ENCODE data around the gene APEH.

APEH gene

GRCh38 chr3:49663831-49664230 is 10.3 kb upstream of the APEH start:
- DNase-seq (ENCODE audit: low read depth): no peak
- H3K4me3 ChIP-seq (ENCODE audit: control insufficient read depth, low read depth, low read length): no peak overlapping the region
- TF ChIP-seq, protein P1, sequence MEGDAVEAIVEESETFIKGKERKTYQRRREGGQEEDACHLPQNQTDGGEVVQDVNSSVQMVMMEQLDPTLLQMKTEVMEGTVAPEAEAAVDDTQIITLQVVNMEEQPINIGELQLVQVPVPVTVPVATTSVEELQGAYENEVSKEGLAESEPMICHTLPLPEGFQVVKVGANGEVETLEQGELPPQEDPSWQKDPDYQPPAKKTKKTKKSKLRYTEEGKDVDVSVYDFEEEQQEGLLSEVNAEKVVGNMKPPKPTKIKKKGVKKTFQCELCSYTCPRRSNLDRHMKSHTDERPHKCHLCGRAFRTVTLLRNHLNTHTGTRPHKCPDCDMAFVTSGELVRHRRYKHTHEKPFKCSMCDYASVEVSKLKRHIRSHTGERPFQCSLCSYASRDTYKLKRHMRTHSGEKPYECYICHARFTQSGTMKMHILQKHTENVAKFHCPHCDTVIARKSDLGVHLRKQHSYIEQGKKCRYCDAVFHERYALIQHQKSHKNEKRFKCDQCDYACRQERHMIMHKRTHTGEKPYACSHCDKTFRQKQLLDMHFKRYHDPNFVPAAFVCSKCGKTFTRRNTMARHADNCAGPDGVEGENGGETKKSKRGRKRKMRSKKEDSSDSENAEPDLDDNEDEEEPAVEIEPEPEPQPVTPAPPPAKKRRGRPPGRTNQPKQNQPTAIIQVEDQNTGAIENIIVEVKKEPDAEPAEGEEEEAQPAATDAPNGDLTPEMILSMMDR (conservative IDR thresholded peaks at IDR 0.05; ENCODE audit: control insufficient read depth, insufficient read depth, low read depth, low read length): no peak

- DNase-seq (ENCODE audit: low read depth): no peak
- TF ChIP-seq, protein P1 (conservative IDR thresholded peaks at IDR 0.05; ENCODE audit: control insufficient read depth, insufficient read depth, low read depth, low read length): no peak
- no peak overlapping the region for H3K4me3 ChIP-seq (ENCODE audit: control insufficient read depth, low read depth, low read length)
Observed at GRCh38 chr3:49664300-49664699, 9.9 kb upstream of the APEH start.

DNA sequence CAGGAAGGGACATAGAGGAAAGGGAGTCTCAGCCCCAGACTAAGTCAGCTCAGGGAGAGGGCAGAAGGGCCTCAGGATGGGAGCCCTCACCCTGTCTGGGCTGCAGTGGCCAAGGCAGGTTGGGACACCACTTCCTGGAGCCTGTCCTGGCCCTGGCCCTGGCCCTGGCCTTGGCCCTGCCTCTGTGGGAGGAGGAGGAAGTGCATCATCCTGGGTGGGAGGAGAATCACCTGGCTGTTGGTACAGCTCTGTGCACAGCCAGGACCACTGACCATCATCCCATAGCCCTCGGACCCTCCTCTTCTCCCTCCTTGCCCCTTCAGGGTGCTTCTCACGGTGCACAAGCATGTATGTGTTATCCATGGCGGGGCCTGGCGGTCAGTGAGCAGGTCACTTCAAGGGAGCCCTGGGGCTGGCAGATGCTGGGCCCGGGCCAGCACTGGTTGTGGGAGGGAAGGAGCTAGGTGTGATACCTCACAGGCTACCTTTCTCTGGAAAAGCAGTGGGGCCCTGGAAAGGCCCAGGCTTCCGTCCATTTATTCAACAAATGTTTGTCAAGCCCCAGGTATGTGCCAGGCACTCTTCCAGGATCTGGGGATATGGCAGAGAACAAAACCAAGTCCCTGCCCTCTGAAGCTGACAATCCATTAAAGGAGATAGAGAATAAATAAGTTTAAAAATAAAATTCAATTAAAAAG is 8.2 kb upstream of the APEH start:
- DNase-seq (ENCODE audit: low read depth): no peak
- H3K4me3 ChIP-seq (ENCODE audit: control insufficient read depth, low read depth, low read length): no peak overlapping the region
- TF ChIP-seq, protein P1 (conservative IDR thresholded peaks at IDR 0.05; ENCODE audit: control insufficient read depth, insufficient read depth, low read depth, low read length): no peak

GRCh38 chr3:49666592-49666991 is 7.6 kb upstream of the APEH start:
- H3K4me3 ChIP-seq (ENCODE audit: control insufficient read depth, low read depth, low read length): no peak overlapping the region
- TF ChIP-seq, protein P1 (conservative IDR thresholded peaks at IDR 0.05; ENCODE audit: control insufficient read depth, insufficient read depth, low read depth, low read length): no peak
- DNase-seq (ENCODE audit: low read depth): no peak

GRCh38 chr3:49667701-49668413 is 6.3 kb upstream of the APEH start:
- no peak overlapping the region for H3K4me3 ChIP-seq (ENCODE audit: control insufficient read depth, low read depth, low read length)
- TF ChIP-seq, protein P1 (conservative IDR thresholded peaks at IDR 0.05; ENCODE audit: control insufficient read depth, insufficient read depth, low read depth, low read length): no peak
- DNase-seq (ENCODE audit: low read depth): no peak

- TF ChIP-seq, protein P1 (conservative IDR thresholded peaks at IDR 0.05; ENCODE audit: control insufficient read depth, insufficient read depth, low read depth, low read length): no peak
- H3K4me3 ChIP-seq (ENCODE audit: control insufficient read depth, low read depth, low read length): no peak overlapping the region
- no peak for DNase-seq (ENCODE audit: low read depth)
Observed at GRCh38 chr3:49668414-49668797, 5.7 kb upstream of the APEH start.
